GM19240 (cell line): ENCODE results near the gene THADA.

Experiments used
- DNase-seq: peaks from one replicate; pipeline ENCODE4 v3.0.0; 2011; ENCODE audit warnings: low spot score; ENCODE audit not compliant: insufficient read length

THADA gene

DNA sequence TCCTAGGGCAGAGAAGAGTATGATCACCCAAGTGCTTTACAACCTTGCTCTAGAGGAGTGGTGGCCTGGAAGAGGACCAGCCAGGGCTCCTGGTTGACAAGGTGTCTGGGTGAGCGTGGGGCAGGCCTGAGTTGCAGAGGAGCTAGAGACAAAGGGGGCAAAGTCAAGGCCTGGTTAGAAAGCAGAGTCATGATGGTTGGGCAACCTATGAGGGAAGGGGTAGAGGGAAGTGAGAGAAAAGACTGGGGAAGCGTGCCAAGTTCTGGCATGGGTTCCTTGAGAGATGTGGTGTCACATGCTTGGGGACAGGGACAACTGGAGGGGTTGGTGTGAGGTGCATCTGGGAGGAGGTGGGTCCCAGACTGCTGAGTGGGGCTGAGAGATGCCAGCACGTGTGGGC lies 382.9 kb downstream of the THADA start:
- DNase-seq = no peak

DNA sequence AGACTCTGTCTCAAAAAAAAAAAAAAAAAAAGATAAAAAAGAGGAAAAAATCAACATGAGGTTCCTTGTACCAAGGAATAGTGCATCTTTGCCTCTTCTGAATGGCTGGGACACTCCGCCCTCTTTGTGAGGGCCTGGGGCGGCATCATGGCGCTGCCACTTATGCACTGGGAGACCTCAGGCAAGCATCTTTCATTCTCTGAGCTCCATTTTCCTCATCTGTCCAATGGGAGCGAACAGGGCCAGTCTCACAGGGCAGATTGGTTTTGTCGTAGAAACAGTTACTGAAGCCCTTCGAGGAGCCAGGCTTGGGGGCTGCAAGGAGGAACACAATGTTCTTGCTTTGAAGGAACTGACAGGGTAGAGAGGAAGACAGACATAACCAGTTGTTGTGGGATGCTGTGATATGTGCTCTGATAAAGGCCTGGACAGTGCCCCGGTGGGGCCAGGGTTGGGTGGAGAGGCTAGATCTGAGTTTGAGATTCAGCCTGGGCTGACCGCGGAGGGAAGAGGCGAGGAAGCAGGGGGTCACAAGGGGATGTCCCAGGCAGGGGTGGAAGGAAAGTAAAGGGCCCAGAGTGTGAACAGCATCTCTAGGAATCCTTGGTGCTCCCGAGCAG lies 383.5 kb downstream of the THADA start:
- no peak for DNase-seq

DNA sequence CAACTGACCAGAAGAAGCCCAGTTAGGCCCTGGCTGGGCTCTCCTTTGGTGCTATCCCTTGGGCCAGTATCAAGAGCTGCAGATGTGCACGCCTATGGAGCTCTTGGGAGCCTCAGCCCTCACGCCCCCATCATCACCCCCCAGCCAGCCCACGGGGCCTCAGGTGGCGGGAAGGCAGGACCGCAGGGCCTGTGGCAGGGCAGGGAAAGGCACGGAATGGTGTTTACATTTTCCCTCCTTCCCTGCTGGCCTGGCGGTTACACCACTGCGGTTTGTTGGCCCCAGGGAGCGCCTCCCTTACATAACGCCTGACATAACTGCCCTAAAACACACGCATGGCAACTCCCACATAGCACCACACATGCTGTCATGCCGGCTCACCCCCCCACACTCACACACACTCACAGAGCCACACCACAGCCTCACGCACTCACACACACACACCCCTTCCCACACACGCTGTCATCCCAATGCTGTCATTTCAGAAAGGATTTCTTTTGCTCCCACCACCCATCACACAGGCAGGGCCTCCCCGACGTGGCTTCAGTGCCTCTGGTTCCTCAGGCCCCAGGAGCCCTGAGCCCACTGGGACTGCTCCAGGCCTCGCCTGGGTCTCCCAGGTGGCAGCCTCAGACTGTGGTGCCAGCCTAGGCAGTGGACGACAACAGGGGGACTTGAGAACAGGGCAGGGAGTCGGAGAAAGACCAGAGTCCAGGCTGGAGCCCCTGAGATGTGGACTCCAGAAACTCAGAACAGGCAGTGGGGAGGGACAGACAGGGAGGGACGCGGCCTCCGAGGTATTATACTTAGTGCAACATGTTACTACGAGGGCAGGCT lies 385.2 kb downstream of the THADA start:
- DNase-seq = no peak

DNA sequence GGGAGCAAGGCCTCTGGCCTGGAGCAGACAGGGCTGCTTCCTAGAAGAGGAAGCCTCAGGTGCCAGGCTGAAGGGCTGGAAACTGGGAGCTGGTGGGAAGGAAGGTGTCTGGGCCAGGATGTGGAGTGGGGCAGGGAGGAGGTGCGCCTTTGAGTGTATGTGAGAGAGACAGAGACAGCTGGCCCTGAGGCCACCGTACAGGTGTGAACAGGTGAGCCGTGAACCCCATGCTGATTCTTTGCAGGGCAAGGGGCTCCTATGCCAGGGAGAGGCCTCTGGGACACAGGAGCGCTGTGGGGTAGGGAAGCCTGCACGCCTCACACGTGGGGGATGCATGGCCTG lies 385.7 kb downstream of the THADA start:
- DNase-seq = no peak

DNA sequence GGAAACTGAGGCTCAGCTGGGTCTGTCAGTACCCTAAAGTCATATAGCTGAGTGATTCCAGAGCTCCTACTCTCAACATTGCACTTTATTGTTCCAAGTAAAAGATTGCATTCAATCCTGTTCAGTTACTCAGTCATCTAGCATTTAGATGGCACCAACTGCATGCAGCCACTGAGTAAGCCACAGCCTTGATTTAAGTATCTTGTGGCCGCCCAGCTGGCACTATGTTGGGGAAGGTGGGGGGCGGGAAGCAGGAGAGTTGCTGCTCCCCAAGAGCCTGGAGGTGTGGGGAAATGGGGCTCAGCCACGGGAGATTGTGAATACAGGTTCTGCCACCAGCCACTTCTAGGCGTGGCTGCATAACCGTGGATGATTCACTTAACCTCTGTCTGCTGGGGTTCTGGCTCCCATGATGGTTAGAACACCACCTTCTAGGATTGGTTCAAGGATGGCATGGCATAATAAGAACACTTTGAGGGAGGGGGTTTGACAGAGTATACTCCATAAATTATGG lies 386.6 kb downstream of the THADA start:
- no peak for DNase-seq

GRCh38 chr2:43207553-43208300 lies 388.1 kb downstream of the THADA start:
- no peak for DNase-seq

DNA sequence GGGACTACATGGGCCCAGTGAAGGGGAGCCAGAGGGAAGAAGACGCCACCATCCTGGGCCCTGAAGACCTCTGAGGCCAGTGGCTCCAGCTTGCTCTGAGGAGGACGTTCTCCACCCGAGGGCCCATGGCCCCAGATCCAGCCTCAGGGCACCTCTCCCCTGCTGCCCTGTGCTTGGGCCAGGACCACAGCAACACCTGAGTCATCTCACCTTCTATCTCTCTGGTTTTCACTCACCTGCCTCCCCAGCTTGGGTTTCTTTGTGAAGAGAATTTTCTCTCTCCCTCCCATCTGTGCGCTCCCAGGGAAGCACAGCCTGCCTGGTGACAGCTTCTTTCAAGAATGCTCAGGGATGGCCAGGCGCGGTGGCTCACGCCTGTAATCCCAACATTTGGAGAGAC lies 389.2 kb downstream of the THADA start:
- DNase-seq = no peak

- DNase-seq = no peak
Measured at GRCh38 chr2:43203373-43203772, 392.5 kb downstream of the THADA start.

DNA sequence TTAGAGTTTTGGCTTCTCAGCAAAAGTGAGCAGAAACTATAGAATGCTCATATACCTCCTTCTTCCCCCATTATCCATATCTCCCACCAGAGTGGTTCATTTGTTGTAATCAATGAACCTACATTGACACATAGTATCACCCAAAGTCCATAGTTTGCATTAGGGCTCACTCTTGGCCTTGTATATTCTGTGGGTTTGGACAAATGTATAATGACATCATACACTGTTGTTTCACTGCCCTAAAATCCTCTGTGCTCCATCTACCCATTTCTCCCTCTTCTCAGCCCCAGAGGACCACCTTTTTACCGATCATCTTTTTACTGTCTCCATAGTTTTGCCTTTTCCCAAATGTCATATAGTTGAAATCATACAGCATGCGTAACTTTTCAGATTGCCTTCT lies 393.5 kb downstream of the THADA start:
- no peak for DNase-seq

DNA sequence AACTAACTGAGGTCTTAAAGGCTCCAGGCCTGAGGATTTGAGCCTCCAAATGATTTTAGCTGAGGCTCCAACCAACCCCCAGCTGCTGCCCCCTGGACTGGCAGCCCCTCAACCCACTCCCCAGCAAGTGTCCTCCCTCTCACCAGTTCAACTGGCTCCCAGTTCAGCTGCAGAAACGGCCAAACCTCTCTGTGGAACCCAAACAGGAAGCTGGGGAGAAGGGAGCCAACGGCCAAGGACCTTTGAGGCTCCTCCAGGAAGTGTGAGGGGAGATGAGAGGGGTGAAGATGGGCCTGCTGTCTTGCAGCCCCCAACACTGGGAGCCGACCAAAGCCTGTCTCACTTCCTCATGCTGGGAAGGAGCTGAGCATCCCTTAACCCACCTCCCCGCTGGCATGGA lies 394.3 kb downstream of the THADA start:
- no peak for DNase-seq

GRCh38 chr2:43201016-43201415 lies 394.8 kb downstream of the THADA start:
- DNase-seq = no peak

- no peak for DNase-seq
Measured at GRCh38 chr2:43199492-43200488, 396.0 kb downstream of the THADA start.

DNA sequence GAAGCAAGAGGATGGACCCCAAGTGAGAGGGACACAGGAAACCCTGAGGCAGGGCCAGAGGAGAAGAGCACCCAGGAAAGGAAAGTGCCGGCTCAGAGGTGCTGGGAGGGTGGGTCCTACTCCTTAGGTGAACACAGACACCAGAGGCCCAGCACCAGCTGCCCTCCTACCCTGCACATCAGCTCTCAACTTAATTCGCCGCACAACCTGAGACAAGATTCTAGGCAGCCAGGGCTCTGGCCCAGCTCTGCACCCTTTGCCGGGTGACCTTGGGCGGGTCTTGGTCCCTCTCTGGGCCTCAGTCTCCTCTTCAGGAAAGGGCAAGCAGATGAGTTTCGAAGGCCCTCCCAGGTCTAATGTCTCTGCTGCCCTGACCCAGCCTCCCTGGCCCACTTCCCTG lies 397.6 kb downstream of the THADA start:
- DNase-seq = no peak

DNA sequence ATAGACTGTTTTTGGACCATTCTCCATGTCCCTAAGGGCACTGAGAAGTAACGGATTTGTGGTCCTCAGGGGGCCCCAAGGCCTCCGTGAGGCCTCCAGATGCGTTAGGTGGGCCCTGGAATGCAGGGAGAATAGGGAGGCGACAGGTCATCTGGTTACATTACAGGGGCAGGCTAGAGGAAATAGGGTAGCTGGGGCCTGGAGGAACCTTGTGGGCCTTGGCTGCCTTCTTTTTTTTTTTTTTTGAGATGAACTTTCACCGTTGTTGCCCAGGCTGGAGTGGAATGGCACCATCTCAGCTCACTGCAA lies 398.3 kb downstream of the THADA start:
- DNase-seq = no peak

DNA sequence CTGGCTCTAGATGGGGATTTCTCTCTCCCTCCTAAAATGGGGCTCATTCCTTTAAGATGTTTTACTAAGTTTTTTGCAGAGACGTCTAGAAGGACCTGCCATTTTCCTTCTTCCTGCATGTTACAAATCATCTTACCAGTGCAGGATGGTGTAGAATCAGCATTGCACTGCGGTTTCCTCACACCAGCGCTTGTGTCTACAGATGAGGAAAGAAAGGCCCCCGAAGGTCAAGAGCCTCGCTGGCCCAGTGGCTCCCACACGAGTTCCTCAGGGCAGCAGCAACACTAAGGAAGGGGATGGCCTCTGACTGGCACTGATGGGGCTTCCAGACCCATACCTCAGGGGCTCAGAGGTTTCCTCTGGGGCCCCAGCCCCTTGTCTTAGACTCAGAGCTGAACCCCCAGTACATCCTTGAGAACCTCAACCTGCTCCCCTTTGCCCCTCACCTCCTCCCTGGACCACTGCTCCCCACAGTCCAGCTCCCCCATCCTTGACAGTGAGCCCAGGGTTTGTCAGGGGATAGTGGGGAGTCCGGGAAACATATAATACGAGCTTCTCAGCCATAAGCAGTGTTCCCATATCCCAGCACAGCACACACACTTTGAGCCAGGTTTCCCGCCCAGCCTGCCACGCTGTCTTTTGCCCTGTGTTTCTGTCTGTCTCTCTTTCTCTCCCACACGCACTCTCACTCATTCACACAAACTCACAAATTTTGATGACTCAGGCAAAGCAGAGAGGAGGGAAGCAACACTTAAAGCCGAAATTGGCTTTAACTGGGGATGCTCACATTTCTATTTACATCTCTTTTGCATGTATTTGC lies 398.9 kb downstream of the THADA start:
- DNase-seq = no peak

DNA sequence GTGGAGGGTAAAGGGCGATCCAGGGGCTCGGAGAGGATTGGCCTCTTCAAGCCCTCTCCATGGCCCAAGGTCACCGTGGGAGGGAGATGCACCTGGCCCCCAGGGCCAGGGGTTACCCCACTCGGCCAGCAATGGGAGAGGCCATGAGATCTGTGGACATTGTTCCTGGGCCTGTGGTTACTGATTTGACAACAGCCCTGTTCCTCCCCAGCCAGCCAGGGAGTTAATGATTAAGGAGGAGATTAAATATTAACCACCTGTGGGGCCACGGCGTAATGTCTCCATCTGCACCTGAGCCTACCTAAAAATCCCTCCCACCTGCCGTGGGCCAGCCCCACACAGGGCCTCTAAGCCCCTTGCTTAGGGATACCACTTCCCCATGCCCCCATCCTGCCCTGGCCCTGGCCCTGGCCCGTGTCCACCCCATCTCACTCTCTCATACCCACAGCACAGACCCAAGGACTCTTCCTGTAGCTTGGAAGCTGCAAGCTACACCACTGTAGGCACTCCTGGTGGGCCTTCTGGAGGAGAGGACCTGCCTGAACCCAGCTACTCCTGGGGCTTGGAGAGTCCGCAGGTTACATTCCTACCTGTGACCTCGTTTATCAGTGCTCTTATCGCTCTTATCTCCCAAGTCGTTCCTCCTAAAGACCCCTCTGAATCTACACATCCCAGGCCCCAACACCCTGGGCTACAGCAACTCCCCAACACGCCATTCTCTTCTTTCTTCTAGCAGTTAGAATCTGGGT lies 401.5 kb downstream of the THADA start:
- no peak for DNase-seq

DNA sequence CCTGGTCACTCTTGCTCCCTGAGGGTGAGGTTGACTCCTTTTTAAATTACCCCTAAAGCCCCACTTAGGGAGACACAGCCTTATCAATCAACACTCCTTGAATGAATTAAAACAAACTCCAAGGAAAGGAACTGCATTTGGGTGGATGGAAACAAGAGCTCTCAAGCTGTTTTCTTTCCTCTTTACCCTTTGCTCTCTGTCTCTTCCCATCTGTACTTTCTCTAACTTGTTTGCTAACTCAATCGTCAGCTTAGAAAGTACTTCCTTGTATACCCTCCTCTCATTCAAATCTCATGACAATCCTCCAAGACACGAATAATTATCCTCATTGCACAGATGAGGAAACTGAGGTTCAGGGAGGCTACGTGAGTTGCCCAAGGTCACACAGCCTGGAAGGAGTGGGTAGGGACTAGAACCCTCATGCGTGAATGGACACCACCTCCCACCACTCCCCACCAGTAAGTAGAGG lies 402.2 kb downstream of the THADA start:
- no peak for DNase-seq

DNA sequence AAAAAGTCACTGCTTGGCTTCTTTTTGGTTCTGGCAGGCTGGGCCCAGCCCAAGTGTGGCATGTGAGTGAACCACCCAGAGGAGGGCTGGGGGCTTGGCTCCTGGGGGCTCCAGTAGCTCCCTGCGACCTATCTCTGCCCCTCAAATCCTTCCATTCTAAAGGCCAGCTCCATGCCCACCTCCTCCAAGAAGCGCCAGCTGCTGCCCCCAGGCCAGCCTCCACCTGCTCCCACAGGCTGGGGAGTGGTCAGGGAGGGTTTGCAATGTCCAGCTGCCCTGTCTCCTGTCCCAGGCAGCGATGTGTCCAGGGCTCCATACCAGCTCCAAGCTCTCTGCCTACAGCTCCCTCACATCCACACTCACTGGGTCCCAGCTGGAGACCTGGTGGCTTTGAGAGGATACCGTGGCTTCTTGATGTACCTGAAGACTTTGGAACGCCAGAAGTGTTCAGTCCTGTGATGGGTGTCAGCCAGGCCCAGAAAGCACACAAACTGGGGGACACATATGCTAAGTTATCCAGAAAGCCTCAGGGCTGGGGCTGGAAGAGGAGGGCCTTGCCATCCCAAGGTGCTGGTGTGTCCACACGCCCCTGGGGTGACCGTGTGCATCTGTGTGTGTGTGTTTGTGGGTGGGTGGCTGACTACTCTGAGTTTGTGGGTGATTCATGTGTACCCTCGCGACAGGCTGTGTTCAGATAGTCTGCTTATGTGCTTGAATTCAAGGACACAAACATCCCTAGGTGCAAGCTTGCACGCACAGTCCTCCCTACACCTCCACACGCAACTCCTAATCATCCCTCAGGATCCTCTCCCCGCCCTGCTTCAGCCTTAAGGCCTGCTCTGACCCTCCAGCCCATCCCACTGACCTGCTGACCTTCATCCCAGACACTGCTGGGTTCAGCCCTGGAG lies 402.8 kb downstream of the THADA start:
- DNase-seq = no peak
